T1000 (cell line): ENCODE data around the gene EXOSC5.
"Not testable (repeated sequence)": the region's sequence is repeated elsewhere in the genome, so short reads cannot be mapped to it uniquely, and the experiment has no call there.

Experiments
- DNase-seq: peaks from one replicate; lab custom pipeline; 2025; ENCODE audit warnings: mixed read lengths; lab: John Stamatoyannopoulos, UW

Gene EXOSC5

DNA sequence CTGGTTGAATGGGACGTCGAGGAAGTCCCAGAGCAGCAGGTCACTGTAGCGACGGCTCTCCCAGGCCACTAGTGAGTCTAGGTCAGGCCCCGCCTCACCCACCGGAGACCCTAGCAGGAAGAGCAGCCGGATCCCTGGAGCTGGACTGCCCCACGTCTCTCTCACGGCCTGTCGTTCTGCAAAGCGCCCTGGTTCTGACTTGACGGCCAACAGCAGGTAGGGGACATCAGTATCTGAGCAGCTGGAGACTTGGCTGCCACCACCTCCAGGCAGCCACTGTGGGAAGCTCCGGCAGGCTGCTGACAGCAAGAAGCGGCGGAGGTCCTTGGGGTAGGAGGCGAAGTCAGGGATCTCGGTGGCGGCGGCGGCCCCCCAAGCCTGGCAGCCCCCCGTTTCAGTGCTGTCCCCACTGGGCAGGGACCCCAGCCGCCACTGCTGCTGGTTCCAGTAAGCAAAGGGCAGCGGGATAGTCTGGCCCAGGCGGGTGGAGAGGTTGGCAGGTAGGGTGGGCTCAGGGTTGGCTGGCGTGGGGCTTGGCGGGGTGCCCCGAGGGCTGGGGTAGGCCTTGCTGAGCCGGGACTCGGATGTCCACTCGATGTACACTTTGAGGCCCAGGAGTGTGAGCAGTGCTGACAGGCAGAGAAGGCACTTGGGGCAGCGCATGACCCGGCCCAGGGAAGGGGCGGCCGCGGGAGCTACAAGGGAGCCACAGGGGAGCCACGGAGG lies 29.1 kb upstream of the EXOSC5 start:
- DNase-seq, result no peak

DNA sequence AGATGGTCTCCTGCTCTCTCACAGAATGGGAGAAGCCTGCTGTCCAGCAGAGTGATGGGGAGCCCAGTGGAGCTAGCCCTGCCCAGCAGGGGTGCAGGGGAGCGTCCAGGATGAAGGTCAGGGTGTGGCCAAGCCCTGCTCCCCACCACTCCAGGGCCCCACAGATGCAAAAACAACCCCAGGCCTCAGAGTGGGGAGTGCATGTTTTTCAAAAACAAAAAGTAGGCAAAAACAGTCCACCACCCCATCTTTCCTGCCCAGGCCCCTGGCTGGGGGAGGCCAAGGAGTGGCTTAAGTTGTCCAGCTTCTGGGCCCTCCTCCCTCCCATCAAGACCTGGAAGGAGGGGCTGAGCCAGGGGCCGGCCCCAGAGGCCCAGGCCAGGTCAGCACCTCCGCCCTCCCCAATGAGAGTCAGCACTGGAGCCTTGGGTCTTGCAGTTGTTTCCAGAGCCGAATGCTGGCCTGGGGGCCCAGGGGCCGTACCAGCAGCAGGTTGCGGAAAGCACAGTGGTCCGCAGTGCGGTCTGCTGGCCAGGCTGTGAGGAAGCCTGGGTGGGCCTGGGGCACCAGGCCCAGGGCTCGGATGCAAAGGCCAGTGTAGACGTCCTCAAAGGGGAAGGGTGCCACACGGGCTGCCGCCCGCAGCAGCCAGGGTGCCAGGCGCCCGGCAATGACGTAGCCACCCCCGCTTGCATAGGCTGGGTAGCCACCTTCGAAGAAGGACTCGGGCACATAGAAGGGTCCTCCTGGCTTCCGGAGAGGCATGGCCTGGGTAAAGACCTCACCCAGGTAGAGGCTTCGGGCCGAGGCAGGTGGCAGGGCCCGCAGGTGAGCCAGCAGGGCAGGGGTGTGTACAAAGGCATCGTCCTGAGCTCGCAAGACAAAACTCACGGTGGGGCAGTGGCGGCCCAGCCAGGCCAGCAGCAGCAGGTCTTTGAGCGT lies 28.3 kb upstream of the EXOSC5 start:
- no peak for DNase-seq

DNA sequence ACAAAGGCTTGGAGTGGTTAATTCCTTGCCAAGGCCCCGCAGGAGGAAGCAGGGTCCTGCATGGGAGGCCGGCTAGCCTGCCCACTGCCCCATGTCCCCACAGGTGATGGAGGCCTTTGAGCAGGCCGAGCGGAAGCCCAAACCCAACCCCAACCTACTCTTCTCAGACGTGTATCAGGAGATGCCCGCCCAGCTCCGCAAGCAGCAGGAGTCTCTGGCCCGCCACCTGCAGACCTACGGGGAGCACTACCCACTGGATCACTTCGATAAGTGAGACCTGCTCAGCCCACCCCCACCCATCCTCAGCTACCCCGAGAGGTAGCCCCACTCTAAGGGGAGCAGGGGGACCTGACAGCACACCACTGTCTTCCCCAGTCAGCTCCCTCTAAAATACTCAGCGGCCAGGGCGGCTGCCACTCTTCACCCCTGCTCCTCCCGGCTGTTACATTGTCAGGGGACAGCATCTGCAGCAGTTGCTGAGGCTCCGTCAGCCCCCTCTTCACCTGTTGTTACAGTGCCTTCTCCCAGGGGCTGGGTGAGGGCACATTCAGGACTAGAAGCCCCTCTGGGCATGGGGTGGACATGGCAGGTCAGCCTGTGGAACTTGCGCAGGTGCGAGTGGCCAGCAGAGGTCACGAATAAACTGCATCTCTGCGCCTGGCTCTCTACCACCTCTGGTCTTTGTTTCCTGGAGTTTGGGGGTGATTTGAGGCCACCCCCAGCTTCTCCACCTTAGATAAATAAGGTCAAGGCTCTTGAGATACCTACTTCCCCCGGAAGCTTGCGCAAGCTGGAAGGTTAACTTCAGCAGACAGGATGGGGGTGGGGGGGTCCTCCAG lies 27.4 kb upstream of the EXOSC5 start:
- no peak for DNase-seq

DNA sequence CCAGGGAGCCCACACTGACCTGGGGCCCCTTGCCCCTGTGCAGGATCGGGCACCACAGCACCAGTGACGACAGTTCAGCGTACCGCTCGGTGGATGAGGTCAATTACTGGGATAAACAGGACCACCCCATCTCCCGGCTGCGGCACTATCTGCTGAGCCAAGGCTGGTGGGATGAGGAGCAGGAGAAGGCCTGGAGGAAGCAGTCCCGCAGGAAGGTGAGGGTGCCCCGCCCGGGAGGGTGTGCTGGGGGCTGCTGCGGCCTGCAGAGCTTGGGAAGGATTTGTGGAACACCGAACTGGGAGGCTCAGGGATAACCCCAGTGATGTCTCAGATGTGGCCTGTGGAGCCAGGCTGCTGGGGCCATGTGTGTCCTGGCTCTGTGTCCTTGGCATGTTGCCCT lies 25.8 kb upstream of the EXOSC5 start:
- no peak for DNase-seq

DNA sequence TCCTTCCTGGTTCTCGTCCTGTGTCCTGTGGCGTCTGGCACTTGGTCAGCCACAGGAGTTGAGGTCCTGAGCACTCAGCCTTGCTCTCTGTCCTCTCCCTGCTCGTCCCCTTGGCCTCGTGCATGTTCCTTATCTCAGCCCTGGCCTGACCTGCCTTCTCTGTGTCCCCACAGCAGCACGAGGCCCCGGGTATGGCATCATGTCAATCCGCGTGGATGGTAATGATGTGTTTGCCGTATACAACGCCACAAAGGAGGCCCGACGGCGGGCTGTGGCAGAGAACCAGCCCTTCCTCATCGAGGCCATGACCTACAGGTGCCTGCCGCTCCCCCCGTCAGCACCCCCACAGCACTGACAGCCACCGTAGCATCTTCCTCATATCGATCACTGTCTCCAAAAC lies 25.3 kb upstream of the EXOSC5 start:
- DNase-seq, result no peak

DNA sequence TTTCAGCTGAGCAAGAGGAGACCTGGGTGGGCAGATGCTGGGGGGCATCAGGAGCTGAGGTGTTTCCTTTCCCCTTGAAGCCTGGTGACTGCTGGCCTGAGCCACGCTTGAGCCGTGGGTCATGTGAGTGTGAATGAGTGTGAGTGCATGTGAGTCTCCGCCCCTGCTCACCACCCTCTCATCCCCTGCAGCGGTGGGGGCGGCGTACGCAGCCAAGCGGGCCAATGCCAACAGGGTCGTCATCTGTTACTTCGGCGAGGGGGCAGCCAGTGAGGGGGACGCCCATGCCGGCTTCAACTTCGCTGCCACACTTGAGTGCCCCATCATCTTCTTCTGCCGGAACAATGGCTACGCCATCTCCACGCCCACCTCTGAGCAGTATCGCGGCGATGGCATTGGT lies 24.8 kb upstream of the EXOSC5 start:
- DNase-seq, result no peak

DNA sequence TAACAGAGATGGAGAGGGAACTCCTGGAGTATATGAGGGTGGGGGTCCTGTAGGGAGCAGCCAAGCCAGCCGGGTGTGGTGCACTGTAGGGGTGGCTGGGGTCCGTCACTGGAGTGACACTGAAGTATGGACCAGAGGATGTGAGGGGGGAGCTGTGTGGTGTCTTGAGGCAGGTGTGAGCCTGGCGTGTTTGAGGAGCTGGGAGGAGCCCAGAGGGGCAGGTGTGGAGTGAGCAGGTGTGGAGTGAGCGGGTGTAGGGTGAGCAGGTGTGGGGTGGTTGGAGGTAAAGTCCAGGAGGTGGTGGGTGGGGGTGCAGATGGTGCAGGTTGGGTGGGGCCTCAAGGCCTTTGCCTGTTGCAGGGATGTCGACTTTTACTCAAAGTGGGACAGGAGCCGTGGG lies 24.2 kb upstream of the EXOSC5 start:
- no peak for DNase-seq

DNA sequence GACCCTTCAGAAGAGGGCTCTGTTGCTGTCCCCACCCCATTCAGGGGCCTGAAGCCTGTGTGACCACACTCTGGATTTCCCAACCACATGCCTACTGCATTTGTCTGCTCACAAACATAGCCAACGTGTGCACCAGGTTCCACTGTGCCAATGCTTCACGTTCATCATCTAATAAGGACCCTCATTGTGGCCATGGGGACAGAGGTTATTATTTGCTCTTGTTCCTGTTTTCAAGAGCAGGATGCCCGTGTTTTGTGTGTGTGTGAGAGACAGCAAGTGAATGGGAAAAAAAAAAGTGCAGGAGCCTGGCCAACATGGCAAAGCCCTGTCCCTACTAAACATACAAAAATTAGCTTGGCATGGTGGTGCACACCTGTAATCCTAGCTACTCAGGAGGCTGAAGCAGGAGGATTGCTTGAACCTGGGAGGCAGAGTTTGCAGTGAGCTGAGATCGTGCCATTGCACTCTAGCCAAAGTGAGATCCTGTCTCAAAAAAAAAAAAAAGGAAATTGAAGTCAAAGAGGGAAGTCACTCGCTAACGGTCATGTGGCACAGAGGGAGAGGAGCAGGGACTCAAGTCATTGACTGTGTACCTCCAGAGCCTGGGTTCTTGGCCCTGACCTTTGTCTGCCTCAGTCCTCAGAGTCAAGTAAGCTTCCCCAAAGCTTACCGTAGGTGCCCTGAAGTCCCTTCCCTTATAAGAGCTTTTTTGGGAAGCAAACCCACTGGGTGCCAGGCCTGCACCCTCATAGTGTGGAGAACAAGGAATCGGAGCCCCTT lies 23.1 kb upstream of the EXOSC5 start:
- DNase-seq, result no peak

DNA sequence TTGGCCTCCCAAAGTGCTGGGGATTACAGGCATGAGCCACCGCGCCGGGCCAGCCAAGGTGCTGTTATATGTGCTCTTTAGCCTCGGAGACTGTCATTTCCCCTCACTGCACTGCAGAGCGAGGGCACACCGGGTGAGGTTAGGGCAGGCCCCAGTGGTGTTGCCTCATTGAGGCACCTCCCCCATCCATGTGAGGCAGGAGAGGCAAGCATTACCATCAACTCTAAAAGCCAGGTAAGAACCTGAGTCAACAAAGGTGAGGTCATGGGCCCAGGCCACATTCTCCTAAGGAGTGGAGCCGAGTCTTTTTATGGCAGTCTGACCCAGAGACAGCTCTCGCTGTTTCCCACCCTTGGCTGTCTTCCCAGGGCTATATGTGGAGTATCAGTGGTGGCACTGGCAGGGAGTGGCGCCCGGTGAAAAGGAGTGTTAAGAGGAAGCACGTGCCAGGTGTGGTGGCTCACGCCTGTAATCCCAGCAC lies 19.1 kb upstream of the EXOSC5 start:
- no peak for DNase-seq

DNA sequence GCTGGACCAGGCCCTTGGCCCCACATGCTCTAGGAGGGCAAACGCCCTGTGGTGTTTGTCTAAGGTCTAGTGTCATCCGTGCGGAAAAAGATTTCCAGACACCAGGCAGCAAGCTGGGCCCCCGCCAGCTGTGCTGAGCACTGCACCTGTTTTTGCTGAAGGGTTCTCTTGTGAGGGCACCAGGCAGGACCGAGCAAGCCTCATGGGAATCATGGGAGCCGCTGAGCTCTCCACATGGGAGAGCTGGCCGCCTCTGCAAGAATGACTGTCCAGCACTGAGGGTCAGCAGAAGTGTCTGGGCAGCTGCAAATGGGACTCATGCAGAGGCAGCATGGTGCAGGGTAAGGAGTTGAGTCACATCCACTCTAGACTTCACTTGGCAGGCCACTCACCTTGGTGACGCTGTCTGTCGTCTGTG lies 18.0 kb upstream of the EXOSC5 start:
- DNase-seq, result no peak

DNA sequence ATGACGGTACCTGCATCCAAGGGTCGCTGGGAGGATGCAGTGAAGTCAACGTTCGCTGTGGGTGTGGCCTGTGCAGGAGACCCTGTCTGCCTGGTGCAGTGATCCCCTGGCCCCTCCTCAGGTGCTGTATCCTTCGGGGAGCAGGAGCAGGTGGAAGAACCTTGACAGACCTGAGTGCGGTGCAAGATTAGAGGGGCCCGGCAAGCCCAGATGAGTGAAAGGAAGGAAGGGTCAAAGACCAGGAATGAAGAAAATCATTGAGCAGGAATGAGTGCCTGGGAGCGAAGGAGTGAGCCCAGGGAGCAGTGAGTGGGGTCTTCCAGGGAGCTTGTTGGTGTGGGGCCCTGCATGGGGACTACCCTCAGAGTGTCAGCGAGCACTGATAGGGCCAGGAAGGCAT lies 17.3 kb upstream of the EXOSC5 start:
- DNase-seq, result no peak

DNA sequence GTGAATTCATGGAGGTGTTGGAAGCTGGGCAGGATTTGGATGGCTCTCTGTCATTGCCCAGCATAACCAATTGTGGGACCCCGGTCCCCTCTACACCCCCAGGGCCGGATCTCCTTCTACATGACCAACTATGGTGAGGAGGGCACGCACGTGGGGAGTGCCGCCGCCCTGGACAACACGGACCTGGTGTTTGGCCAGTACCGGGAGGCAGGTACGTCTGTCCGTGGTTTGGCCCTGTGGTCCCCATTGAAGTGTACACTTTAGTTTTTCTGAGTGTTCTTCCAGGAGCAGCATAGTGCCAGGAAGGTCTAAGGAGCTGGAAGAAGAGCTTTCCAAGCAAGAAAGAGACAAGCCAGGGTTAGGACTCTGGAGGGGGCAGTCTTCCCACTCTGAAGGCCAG lies 16.8 kb upstream of the EXOSC5 start:
- DNase-seq, result no peak

DNA sequence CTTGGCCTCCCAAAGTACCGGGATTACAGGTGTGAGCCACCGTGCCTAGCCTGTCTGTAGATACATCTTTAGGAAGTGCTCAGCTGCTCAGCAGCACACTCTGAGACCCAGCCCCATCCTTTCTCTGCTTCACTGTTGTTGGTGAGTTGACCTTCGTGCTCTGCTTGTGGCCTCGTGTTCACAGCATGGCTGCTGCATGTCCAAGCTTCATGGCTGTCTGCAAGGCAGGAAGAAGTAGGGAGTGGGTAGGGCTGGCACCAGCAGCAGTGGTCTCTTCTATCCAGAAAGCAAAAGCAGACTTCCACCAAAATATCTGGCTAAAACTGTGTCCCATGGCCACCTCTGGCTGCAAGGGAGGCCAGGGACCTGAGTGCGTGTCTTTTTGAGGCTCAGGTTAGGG lies 15.8 kb upstream of the EXOSC5 start:
- no peak for DNase-seq

DNA sequence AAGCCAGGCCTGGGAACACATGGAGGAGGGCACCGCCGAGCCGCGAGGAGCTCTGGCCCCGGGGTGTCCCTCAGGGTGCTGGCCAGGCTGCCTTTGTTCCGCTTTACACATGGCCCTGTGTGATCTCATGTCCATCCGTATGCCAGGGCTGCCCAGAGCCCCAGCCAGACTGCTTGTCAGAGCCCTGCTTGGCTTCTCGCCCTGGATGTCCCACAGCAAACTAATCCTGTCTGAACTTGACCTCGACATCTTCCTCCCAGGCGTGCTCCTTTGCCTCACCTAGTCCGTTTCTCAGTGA lies 14.8 kb upstream of the EXOSC5 start:
- DNase-seq, result no peak

DNA sequence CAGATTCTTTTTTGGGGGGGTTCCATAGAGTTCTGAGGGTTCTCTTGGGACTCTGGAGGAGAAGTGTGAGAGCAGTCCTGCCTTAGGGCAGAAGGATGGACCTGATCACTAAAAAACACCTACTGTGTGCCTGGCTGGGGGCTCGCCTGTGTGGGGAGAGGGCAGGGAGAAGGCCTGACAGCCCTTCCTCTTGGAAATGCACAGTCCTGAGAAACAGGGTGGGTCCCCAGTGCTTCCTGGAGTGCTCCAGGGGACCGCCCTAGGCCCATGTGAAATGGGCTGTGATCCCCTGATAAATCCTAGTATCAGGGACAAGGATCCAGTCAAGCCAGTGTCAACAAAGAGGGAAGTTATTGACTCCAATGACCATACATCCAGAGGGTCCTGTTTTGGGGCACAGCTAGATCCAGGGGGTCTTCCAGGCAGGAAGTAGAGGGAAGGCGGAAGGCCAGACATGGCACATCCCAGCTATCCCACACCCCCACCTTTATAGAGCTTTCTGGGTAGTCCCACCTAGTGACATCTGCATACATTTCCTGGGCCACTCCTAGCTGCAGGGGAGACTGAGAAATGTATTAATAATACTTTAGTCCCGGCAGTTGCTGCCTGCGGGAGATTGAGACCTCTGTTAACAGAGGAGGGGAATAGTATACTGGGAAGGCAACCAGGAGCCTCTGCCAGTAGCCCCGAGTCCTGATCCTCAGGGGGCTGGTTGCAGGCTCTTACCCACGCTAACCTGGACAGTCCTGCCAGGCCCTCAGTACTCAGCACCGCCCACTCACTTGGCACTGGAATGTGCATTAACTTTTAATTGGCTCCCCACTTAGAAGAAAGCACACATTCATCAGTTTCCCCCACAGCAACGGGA lies 14.2 kb upstream of the EXOSC5 start:
- DNase-seq, result no peak

DNA sequence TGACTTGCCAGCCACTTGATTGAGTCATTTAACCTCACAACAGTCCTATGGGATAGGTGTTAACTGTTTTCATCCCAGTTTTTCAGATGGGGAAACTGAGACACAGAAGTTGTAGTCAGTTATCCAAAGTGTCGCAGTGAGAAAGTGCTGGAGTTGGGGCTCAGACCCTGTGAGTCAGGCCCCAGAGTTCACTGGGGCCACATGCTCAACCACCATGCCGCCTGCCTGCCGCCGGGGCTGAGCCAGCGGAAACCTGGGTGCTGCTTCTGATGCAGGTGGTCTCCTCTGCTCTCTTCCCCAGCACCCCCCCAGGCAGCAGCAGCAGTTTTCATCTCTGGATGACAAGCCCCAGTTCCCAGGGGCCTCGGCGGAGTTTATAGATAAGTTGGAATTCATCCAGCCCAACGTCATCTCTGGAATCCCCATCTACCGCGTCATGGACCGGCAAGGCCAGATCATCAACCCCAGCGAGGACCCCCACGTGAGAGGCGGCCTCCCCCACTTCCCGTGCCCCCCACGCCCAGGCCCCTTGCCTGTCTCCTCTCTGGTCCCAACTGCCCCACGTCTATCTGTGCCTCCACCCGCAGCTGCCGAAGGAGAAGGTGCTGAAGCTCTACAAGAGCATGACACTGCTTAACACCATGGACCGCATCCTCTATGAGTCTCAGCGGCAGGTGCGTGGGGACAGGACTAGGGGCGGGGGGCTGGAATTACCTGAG lies 13.3 kb upstream of the EXOSC5 start:
- DNase-seq, result no peak

DNA sequence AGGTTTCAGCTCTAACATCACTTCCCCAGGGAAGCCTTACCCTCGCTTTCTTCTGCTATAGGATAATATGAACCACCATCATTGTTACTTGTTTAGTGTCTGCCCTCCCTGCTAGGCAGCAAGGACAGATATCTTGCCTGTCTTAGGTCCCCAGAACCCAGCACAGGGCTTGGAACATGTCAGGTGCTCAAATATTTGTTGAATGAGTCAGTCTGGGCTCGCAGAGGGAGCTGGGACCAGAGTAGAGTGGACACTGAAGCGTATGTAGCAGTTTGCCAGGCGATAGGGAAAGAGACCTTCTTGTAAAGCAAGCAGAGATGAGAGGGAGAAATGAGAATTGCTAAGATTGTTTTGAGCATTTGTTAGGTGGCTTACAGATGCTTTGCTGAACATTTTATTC lies 12.1 kb upstream of the EXOSC5 start:
- no peak for DNase-seq

DNA sequence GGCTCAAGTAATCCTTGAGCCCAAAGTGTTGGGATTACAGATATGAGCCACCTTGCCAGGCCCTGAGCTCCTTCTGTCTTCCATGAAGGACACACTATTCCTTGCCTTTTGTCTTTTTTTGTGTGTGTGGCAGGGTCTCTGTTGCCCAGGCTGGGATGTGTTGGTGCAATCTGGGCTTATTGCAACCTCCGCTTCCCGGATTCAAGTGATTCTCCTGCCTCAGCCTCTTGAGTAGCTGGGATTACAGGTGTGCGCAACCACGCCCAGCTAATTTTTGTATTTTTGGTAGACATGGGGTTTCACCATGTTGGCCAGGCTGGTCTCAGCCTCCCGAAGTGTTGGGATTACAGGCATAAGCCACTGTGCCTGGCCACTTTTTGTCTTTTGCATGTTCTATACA lies 11.7 kb upstream of the EXOSC5 start:
- not testable (repeated sequence) for DNase-seq

DNA sequence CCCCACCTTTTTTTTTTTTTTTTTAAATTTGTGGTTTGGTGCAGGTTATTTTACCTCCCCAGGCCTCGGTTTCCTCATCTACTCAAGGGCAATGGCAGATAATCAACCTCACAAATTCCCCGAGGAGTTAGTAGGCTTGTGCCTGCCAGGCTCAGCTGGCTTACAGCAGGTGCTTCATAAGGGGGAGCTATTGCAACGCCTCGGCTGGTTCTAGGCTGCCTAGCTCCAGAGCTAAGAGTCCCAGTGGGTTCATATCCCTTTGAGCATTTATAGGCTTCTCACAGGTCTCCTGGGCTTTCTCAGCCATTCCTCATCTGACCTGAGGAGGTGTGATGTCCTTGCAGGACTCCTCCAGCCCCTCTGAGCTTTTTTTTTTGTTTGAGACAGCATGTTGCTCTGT lies 11.1 kb upstream of the EXOSC5 start:
- DNase-seq, result no peak

DNA sequence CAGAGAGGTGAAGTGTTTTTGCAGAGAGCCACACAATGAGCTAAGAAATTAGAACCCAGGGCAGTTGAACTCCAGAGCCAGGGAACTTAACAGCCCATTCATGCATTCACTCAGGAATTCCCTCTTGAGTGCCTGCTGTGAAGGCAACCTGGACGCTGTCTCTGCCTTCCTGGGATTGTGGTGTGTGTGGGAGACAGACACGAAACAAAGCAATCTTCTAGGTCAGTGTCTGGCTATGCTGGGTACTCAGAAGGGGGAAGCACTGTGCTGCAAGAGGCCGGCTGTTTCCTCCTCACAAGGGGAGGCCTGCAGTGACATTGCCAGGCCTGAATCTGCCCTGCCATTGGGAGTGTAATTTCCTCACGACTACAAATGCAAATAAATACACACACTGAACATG lies 10.1 kb upstream of the EXOSC5 start:
- no peak for DNase-seq
